IPS DF 6.9 (cell line): ENCODE data around the gene ZNF446.

ENCODE experiments used
- DNase-seq: peaks from one replicate; pipeline ENCODE4 v3.0.0-alpha.2; 2013; ENCODE audit warnings: low read depth, low spot score
- H3K27ac ChIP-seq: one replicate; pipeline ENCODE4 v1.5.1; 2013; ENCODE audit warnings: low read length, control low read depth
- H3K27me3 ChIP-seq: 2 replicates; pipeline ENCODE4 v1.6.1; 2013; ENCODE audit warnings: mild to moderate bottlenecking, low read length; ENCODE audit not compliant: control insufficient read depth, insufficient read depth
- H3K36me3 ChIP-seq: 2 replicates; pipeline ENCODE4 v1.6.1; 2013; ENCODE audit warnings: low read length; ENCODE audit not compliant: control insufficient read depth, insufficient read depth
- H3K4me1 ChIP-seq: 2 replicates; pipeline ENCODE4 v1.6.1; 2013; ENCODE audit warnings: low read length; ENCODE audit not compliant: control insufficient read depth, insufficient read depth
- H3K4me3 ChIP-seq: 2 replicates; pipeline ENCODE4 v1.5.1; 2013; ENCODE audit warnings: mild to moderate bottlenecking, low read length
- H3K9me3 ChIP-seq: 2 replicates; pipeline ENCODE4 v1.6.1; 2013; ENCODE audit warnings: low read length, inconsistent platforms; ENCODE audit not compliant: control insufficient read depth, insufficient read depth
- WGBS: extraction: QIAGEN DNeasy Blood & Tissue Kit; methylation state at CpG from one replicate; pipeline ENCODE4 v1.1.7; 2013; ENCODE audit warnings: mixed read lengths, missing lambda C conversion rate; ENCODE audit not compliant: insufficient read length, insufficient coverage; 5-methylcytosine and 5-hydroxymethylcytosine counted together

The ZNF446 gene

DNA sequence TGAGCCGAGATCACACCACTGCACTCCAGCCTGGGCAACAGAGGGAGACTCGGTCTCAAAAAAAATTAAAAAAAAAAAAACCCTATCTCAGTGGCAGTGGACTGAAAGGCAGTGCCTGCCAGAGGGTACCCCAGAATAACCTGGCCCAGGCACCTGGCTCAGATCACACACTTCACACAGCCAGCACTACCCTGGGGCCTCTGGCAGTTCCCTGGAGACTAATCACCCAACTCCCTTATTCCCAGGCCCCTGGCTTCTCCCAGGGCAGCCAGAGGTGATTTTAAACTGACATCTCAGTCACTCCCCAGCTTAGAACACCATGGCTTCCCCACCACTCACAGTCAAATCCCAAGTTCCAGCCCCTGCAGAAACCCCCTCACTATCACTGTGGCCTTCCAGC is 39.1 kb downstream of the ZNF446 start:
- H3K4me1 ChIP-seq = peaks cover 9% of the 10 kb centered on the region
- no peak overlapping the region for H3K27ac ChIP-seq
- no peaks in the 10 kb centered on the region for H3K27me3 ChIP-seq
- no peak for DNase-seq
- no CpG with 5 or more reads among the region's 2 CpGs for WGBS
- no peaks in the 10 kb centered on the region for H3K9me3 ChIP-seq
- no peak overlapping the region for H3K4me3 ChIP-seq
- H3K36me3 ChIP-seq = peaks cover 5% of the 10 kb centered on the region; the same call in 1 of the 2 replicates

GRCh38 chr19:58516246-58516836 is 40.2 kb downstream of the ZNF446 start:
- no CpG with 5 or more reads among the region's 25 CpGs for WGBS
- Histone ChIP-seq H3K27ac (no peak overlapping the region), H3K9me3 (no peaks in the 10 kb centered on the region), H3K4me1 (peaks cover 9% of the 10 kb centered on the region), H3K27me3 (no peaks in the 10 kb centered on the region), H3K36me3 (peaks cover 5% of the 10 kb centered on the region; the same call in 1 of the 2 replicates), H3K4me3 (no peak overlapping the region)
- no peak for DNase-seq

GRCh38 chr19:58516964-58517833 is 41.0 kb downstream of the ZNF446 start:
- no peak for DNase-seq
- no peak overlapping the region for H3K4me3 ChIP-seq
- H3K4me1 ChIP-seq = peaks cover 9% of the 10 kb centered on the region
- WGBS = no CpG with 5 or more reads among the region's 65 CpGs
- H3K27me3 ChIP-seq = no peaks in the 10 kb centered on the region
- H3K36me3 ChIP-seq = peaks cover 5% of the 10 kb centered on the region; the same call in 1 of the 2 replicates
- no peak overlapping the region for H3K27ac ChIP-seq
- no peaks in the 10 kb centered on the region for H3K9me3 ChIP-seq

DNA sequence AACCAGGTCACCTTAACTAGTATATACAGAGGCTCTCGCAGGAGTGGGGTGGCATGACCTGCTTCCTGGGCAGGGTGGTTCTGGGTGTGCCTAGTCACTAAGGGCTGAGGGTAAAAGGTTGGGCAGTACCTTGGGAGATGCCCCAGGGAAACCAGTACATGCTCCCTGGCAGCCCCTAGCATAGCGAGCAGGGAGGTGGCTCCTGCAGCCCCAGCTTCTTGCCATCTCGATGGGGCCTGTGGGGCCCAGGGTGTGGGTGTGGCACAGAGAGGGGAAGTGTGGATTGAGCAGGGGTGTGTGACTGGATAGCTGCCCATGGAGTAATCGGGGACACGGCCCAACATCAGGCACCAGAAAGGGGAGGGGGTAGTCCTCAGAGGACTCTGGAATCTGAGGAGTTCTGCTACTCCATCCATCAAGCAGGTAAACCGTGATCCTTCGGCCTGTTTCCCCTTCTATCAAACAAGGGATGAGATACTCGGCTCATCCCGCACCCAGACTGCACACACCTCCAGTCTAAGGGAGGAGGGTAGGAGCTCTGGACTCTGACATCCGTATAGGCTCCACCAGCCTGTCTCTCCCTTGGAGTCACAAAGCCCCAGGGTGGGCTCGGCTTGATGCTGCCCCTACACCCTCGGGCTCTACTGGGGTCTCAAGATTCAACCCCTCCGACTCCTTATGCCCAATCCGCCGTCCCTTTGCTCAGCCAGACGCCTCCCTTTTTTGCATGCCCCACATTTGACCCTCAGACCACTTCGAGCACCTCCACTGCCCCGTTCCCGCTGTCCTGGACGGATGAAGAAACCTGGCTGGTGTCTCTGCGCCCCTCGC is 42.3 kb downstream of the ZNF446 start:
- H3K4me3 ChIP-seq = peak overlapping the region; percentile 47; the same call in 1 of the 2 replicates
- H3K4me1 ChIP-seq = peaks cover 9% of the 10 kb centered on the region
- H3K27ac ChIP-seq = no peak overlapping the region
- WGBS = no CpG with 5 or more reads among the region's 22 CpGs
- H3K36me3 ChIP-seq = peaks cover 5% of the 10 kb centered on the region; the same call in 1 of the 2 replicates
- DNase-seq = no peak
- H3K27me3 ChIP-seq = no peaks in the 10 kb centered on the region
- H3K9me3 ChIP-seq = no peaks in the 10 kb centered on the region

- no peak for DNase-seq
- peaks cover 5% of the 10 kb centered on the region; the same call in 1 of the 2 replicates for H3K36me3 ChIP-seq
- H3K4me3 ChIP-seq = peak overlapping the region; percentile 47; the same call in 1 of the 2 replicates
- H3K27me3 ChIP-seq = no peaks in the 10 kb centered on the region
- WGBS = no CpG with 5 or more reads among the region's 14 CpGs
- no peaks in the 10 kb centered on the region for H3K9me3 ChIP-seq
- peaks cover 9% of the 10 kb centered on the region for H3K4me1 ChIP-seq
- H3K27ac ChIP-seq = no peak overlapping the region
These were observed 42.9 kb downstream of the ZNF446 start for GRCh38 chr19:58519087-58519354.

- Histone ChIP-seq H3K27me3 (no peaks in the 10 kb centered on the region), H3K4me1 (peaks cover 7% of the 10 kb centered on the region), H3K9me3 (no peaks in the 10 kb centered on the region), H3K4me3 (peak within 1 kb of the TSS; percentile 47; the same call in 1 of the 2 replicates), H3K36me3 (peaks cover 5% of the 10 kb centered on the region; the same call in 1 of the 2 replicates), H3K27ac (no peak within 1 kb of the TSS)
- no CpG with 5 or more reads among the region's 87 CpGs for WGBS
- peak; percentile 81 for DNase-seq
These were observed 43.5 kb downstream of the ZNF446 start, which contains the start of gene ZBTB45 for GRCh38 chr19:58519355-58520256. TSS of gene ZBTB45 (minus strand) at chr19:58519810. CDS start at chr19:58517673, 2,137 bp downstream.

DNA sequence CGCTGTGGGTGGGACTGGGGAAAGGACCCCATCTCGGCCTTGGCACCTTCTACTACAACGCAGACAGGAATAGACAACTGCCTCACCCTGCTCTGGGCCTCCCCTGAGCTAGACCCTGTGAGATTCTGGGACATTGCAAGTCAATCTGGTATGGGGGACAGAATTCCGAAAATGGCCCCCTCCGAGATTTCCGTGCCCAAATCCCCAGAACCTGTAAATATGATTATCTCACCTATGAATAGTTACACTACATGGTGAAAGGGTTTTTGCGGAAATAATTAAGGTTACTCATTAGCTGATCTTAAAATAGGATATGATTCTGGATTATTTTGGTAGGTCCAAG is 44.1 kb downstream of the ZNF446 start:
- no CpG with 5 or more reads among the region's 7 CpGs for WGBS
- peaks cover 6% of the 10 kb centered on the region; the same call in 1 of the 2 replicates for H3K4me1 ChIP-seq
- peak overlapping the region; percentile 47; the same call in 1 of the 2 replicates for H3K4me3 ChIP-seq
- no peaks in the 10 kb centered on the region for H3K9me3 ChIP-seq
- no peaks in the 10 kb centered on the region for H3K27me3 ChIP-seq
- H3K36me3 ChIP-seq = peaks cover 5% of the 10 kb centered on the region; the same call in 1 of the 2 replicates
- no peak overlapping the region for H3K27ac ChIP-seq
- DNase-seq = no peak

DNA sequence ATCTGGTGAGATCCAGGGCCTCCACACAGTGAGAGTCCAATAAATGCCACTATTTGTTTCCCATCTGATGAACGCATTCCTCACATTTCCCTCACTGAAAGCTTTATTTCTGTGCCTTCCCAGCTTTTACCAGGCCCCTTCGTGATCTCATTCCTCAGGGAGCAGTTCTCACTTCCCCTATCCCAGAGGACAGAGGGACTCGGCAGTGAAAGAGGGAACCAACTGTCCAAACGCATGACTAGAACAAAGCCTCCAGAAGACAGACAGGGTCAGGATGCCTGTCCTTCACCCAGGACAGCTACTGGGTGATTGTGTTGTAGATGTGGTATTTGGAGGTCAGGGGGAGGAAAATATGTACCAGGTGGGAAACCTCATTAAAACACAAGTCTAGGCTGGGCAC is 45.5 kb downstream of the ZNF446 start:
- peaks cover 5% of the 10 kb centered on the region; the same call in 1 of the 2 replicates for H3K36me3 ChIP-seq
- H3K27me3 ChIP-seq = no peaks in the 10 kb centered on the region
- H3K9me3 ChIP-seq = no peaks in the 10 kb centered on the region
- DNase-seq = no peak
- H3K4me3 ChIP-seq = no peak overlapping the region
- no peak overlapping the region for H3K27ac ChIP-seq
- WGBS = no CpG with 5 or more reads among the region's 4 CpGs
- peaks cover 4% of the 10 kb centered on the region; the same call in 1 of the 2 replicates for H3K4me1 ChIP-seq

DNA sequence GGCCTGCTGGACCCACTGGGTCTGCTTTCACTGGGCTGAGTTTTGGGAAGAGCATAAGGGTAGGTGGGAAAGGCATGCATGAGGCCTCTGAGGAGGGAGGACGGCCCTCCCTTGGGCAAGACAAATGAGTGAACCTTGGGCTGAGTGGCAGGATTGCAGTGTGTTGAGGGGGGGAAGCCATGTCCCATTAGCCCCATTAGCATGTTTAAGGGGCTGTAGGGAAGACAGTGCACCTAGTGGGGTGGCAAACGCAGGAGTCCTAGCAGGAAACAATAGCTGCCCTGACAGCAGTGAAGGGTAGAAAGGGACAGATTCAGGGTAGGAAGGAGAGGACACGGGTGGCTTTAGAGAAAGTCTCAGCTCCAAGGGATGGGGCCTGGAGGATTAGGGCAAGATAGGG is 46.6 kb downstream of the ZNF446 start:
- peaks cover 4% of the 10 kb centered on the region; the same call in 1 of the 2 replicates for H3K4me1 ChIP-seq
- no peak overlapping the region for H3K4me3 ChIP-seq
- H3K36me3 ChIP-seq = no peaks in the 10 kb centered on the region
- H3K9me3 ChIP-seq = no peaks in the 10 kb centered on the region
- no peak overlapping the region for H3K27ac ChIP-seq
- DNase-seq = no peak
- WGBS = no CpG with 5 or more reads among the region's 3 CpGs
- no peaks in the 10 kb centered on the region for H3K27me3 ChIP-seq
